IMR-90 (cell line): ENCODE measurements around the gene SYP. TPM values are rescaled to one million over a fixed set of nuclear protein-coding genes. Genes with fewer than 3 reads are reported as not detected.

ENCODE experiments used
- ATAC-seq: fragments of 200-7000 bp; cut with Tn5 transposase; 2 replicates; pipeline ENCODE4 v1.9.1; 2020; ENCODE audit warnings: low read depth, mild to moderate bottlenecking, moderate library complexity
- BruUV-seq: library from RNA; stranded (reverse); fragments of 400-500 nt; replicated peaks from 2 replicates; lab custom pipeline; 2021; lab: Mats Ljungman, UMichigan
- CTCF ChIA-PET: fragments of 300-600 bp; formaldehyde crosslinking; extraction: SDS; loops from one replicate; lab custom pipeline; 2021; ENCODE audit warnings: antibody characterized with exemption; lab: Yijun Ruan, JAX
- POLR2A ChIA-PET: fragments of 300-600 bp; sonication (Branson Sonifier 250); formaldehyde crosslinking; loops from one replicate; lab custom pipeline; 2022; ENCODE audit warnings: antibody characterized with exemption; ENCODE audit not compliant: unreplicated experiment; lab: Charles Lee
- DNase-seq: peaks from one replicate; pipeline ENCODE4 v3.0.0; 2013
- H2AFZ ChIP-seq: replicated peaks from 2 replicates; pipeline ENCODE3; 2013; ENCODE audit warnings: low read length, mild to moderate bottlenecking; ENCODE audit not compliant: poor library complexity
- H2AK5ac ChIP-seq: 2 replicates; pipeline ENCODE4 v1.6.1; 2013; ENCODE audit warnings: low read depth, low read length, inconsistent platforms
- H2AK9ac ChIP-seq: replicated peaks from 2 replicates; pipeline ENCODE3; 2013; ENCODE audit warnings: mild to moderate bottlenecking, low read depth, low read length, moderate library complexity; ENCODE audit not compliant: poor library complexity
- H2BK120ac ChIP-seq: 2 replicates; pipeline ENCODE4 v1.6.1; 2013; ENCODE audit warnings: low read depth, low read length, inconsistent platforms
- H2BK15ac ChIP-seq: 3 replicates; pipeline ENCODE4 v1.6.1; 2013; ENCODE audit warnings: low read depth, low read length, inconsistent platforms
- H2BK20ac ChIP-seq: 2 replicates; pipeline ENCODE4 v1.6.1; 2013; ENCODE audit warnings: low read depth, mild to moderate bottlenecking, inconsistent platforms, low read length, moderate library complexity
- H2BK5ac ChIP-seq: 2 replicates; pipeline ENCODE4 v1.6.1; 2013; ENCODE audit warnings: mild to moderate bottlenecking, low read depth, low read length, inconsistent platforms; ENCODE audit not compliant: poor library complexity, severe bottlenecking
- H3K14ac ChIP-seq: replicated peaks from 2 replicates; pipeline ENCODE4 v1.6.1; 2013; ENCODE audit warnings: low read depth, low read length, inconsistent platforms
- H3K18ac ChIP-seq: 2 replicates; pipeline ENCODE4 v1.6.1; 2013; ENCODE audit warnings: low read depth, low read length, control low read depth
- H3K23ac ChIP-seq: 2 replicates; pipeline ENCODE4 v1.6.1; 2013; ENCODE audit warnings: low read depth, low read length, inconsistent platforms
- H3K27ac ChIP-seq: 2 replicates; pipeline ENCODE4 v1.5.1; 2013; ENCODE audit warnings: mild to moderate bottlenecking, control low read depth, low read length; ENCODE audit not compliant: insufficient read depth
- H3K27me3 ChIP-seq: 2 replicates; pipeline ENCODE4 v1.6.1; 2013; ENCODE audit warnings: low read length; ENCODE audit not compliant: control insufficient read depth, insufficient read depth
- H3K36me3 ChIP-seq: 2 replicates; pipeline ENCODE4 v1.6.1; 2013; ENCODE audit warnings: low read length, mixed read lengths; ENCODE audit not compliant: control insufficient read depth, insufficient read depth
- H3K4ac ChIP-seq: 2 replicates; pipeline ENCODE4 v1.6.1; 2013; ENCODE audit warnings: low read depth, low read length, inconsistent platforms
- H3K4me1 ChIP-seq: 2 replicates; pipeline ENCODE4 v1.6.1; 2013; ENCODE audit warnings: low read length, mixed read lengths; ENCODE audit not compliant: control insufficient read depth, insufficient read depth
- H3K4me2 ChIP-seq: 2 replicates; pipeline ENCODE4 v1.6.1; 2013; ENCODE audit warnings: low read depth, mild to moderate bottlenecking, control low read depth, low read length, moderate library complexity
- H3K4me3 ChIP-seq: 2 replicates; pipeline ENCODE4 v1.5.1; 2013; ENCODE audit warnings: low read depth, mild to moderate bottlenecking, control low read depth, low read length, moderate library complexity; ENCODE audit not compliant: insufficient read depth
- H3K56ac ChIP-seq: 2 replicates; pipeline ENCODE4 v1.6.1; 2013; ENCODE audit warnings: low read length, inconsistent platforms; ENCODE audit not compliant: insufficient read depth; ENCODE audit errors: extremely low read depth
- H3K79me1 ChIP-seq, 2 experiments: 2 replicates each; pipeline ENCODE4 v1.6.1; 2013; ENCODE audit warnings: low read length in 2 of 2, inconsistent platforms in 1 of 2, low read depth in 1 of 2
- H3K9ac ChIP-seq: 2 replicates; pipeline ENCODE4 v1.6.1; 2013; ENCODE audit warnings: low read depth, low read length, control low read depth
- H3K9me1 ChIP-seq: 2 replicates; pipeline ENCODE4 v1.6.1; 2013; ENCODE audit warnings: low read length, inconsistent platforms; ENCODE audit not compliant: insufficient read depth
- H3K9me3 ChIP-seq: 2 replicates; pipeline ENCODE4 v1.6.1; 2013; ENCODE audit warnings: low read length; ENCODE audit not compliant: control insufficient read depth, insufficient read depth
- H4K20me1 ChIP-seq: 2 replicates; pipeline ENCODE4 v1.6.1; 2013; ENCODE audit warnings: low read length, inconsistent platforms; ENCODE audit not compliant: insufficient read depth
- H4K5ac ChIP-seq: 2 replicates; pipeline ENCODE4 v1.6.1; 2013; ENCODE audit warnings: mild to moderate bottlenecking, low read depth, low read length, control low read depth
- H4K8ac ChIP-seq, 2 experiments: 2 replicates each; pipeline ENCODE4 v1.6.1; 2013; ENCODE audit warnings: low read depth in 2 of 2, low read length in 2 of 2, control low read depth in 1 of 2, inconsistent platforms in 1 of 2
- H4K91ac ChIP-seq: 2 replicates; pipeline ENCODE4 v1.6.1; 2013; ENCODE audit warnings: low read depth, low read length, inconsistent platforms; ENCODE audit not compliant: insufficient read depth
- BHLHE40 ChIP-seq: fragments of 150-350 bp; IDR thresholded peaks from 2 replicates; pipeline ENCODE4 v1.6.1; 2016; ENCODE audit warnings: mild to moderate bottlenecking, low read depth, low read length
- CEBPB ChIP-seq: IDR thresholded peaks from 2 replicates; pipeline ENCODE4 v1.6.1; 2012; ENCODE audit warnings: low read depth, low read length, improper control_type of control experiment
- FOS ChIP-seq: fragments of 150-350 bp; IDR thresholded peaks from 2 replicates; pipeline ENCODE4 v1.6.1; 2016; ENCODE audit warnings: low read depth, low read length
- MAZ ChIP-seq: IDR thresholded peaks from 2 replicates; pipeline ENCODE4 v1.6.1; 2012; ENCODE audit warnings: low read depth, mild to moderate bottlenecking, low read length, improper control_type of control experiment, moderate library complexity, borderline replicate concordance
- RAD21 ChIP-seq: IDR thresholded peaks from 2 replicates; pipeline ENCODE4 v1.6.1; 2012; ENCODE audit warnings: low read length, improper control_type of control experiment
- RCOR1 ChIP-seq: IDR thresholded peaks from 2 replicates; pipeline ENCODE4 v1.6.1; 2012; ENCODE audit warnings: mild to moderate bottlenecking, low read length, improper control_type of control experiment; ENCODE audit not compliant: insufficient replicate concordance
- SMC3 ChIP-seq: fragments of 150-350 bp; IDR thresholded peaks from 2 replicates; pipeline ENCODE4 v1.6.1; 2016; ENCODE audit warnings: low read depth, mild to moderate bottlenecking, antibody characterized with exemption, low read length, moderate library complexity
- USF2 ChIP-seq: fragments of 150-350 bp; IDR thresholded peaks from 2 replicates; pipeline ENCODE4 v1.6.1; 2017; ENCODE audit warnings: mild to moderate bottlenecking, antibody characterized with exemption, low read length, low read depth
- WGBS, 2 experiments: methylation state at CpG; one replicate each; pipeline versions ENCODE4 v1.1.5 to v1.1.7; 2013; ENCODE audit warnings: missing lambda C conversion rate in 2 of 2; ENCODE audit not compliant: insufficient read length in 1 of 2; ENCODE audit errors: extremely low coverage in 2 of 2; 5-methylcytosine and 5-hydroxymethylcytosine counted together
- dilution Hi-C: fragments of 300-500 bp; cut with HindIII; formaldehyde crosslinking; loops from one replicate; pipeline ENCODE4 v1.14.3; 2018; ENCODE audit warnings: low sequenced_read_pairs; ENCODE audit not compliant: unreplicated experiment
- in situ Hi-C: fragments of 300-500 bp; cut with MboI; formaldehyde crosslinking; loops from 3 replicates; pipeline ENCODE4 v1.14.3; 2019; ENCODE audit warnings: low sequenced_read_pairs, inconsistent platforms, mixed read lengths
- intact Hi-C: fragments of 100-400 bp; cut with micrococcal nuclease; formaldehyde crosslinking; loops from 2 replicates; pipeline ENCODE4 v1.10.0; 2022
- polyA plus RNA-seq, 3 experiments: library from polyadenylated mRNA; depleted of rRNA; stranded (reverse); fragments of >200 nt; gene quantifications; 2 replicates each; pipeline ENCODE4 v1.2.3, GENCODE V29; 2012; ENCODE audit warnings: low replicate concordance in 1 of 3
- total RNA-seq: library from RNA; depleted of rRNA; stranded (reverse); fragments of >200 nt; gene quantifications from 2 replicates; pipeline ENCODE4 v1.2.3, GENCODE V29; 2012
- TF ChIP-seq, protein P1 (sequence below): conservative IDR thresholded peaks from 2 replicates; pipeline ENCODE4 v1.5.1; 2012; ENCODE audit warnings: mild to moderate bottlenecking, low read depth, low read length, improper control_type of control experiment

Gene SYP
- total and polyA plus RNA-seq, 2 of the 4 experiments (the other 2 are of a cell fraction): under 0.01 to 0.05 TPM

- peaks cover 5 to 22% of the 10 kb centered on the region in 2 experiments; a peak in 2 of 4 replicates for H3K79me1 ChIP-seq
- peak within 1 kb of the TSS; percentile 19 for H3K9ac ChIP-seq
- intact Hi-C loops: no loop called here
- peak within 1 kb of the TSS; percentile 14 for H2BK5ac ChIP-seq
- peak within 1 kb of the TSS; percentile 74 for H4K5ac ChIP-seq
- peak within 1 kb of the TSS; percentile 71 for H3K4me3 ChIP-seq
- no peak within 1 kb of the TSS; the same call in 2 of the 3 replicates for H2BK15ac ChIP-seq
- no TSS peak for BruUV-seq
- H2AK5ac ChIP-seq: peak within 1 kb of the TSS; percentile 4
- H2AK9ac ChIP-seq: peak within 1 kb of the TSS; percentile 92
- H3K56ac ChIP-seq: no peak within 1 kb of the TSS; the same call in 1 of the 2 replicates
- H2BK20ac ChIP-seq: no peak within 1 kb of the TSS
- H4K8ac ChIP-seq: peak within 1 kb of the TSS; percentile 85 to 93; a peak in 3 of 4 replicates
- in situ Hi-C loops: no loop called here
- POLR2A ChIA-PET: no interaction called here
- H4K20me1 ChIP-seq: no peaks in the 10 kb centered on the region
- H3K27ac ChIP-seq: peak within 1 kb of the TSS; percentile 34; the same call in 1 of the 2 replicates
- CTCF ChIA-PET: no interaction called here
- TF ChIP-seq BHLHE40 (0 out of 2 replicates have a peak, but pooled peaks have one; percentile 38), SMC3 (no peak), MAZ (peak; percentile 26; the same call in 1 of the 2 replicates), USF2 (peak; percentile 54), CEBPB (no peak), RCOR1 (no peak), FOS (no peak), RAD21 (no peak)
- TF ChIP-seq, protein P1, sequence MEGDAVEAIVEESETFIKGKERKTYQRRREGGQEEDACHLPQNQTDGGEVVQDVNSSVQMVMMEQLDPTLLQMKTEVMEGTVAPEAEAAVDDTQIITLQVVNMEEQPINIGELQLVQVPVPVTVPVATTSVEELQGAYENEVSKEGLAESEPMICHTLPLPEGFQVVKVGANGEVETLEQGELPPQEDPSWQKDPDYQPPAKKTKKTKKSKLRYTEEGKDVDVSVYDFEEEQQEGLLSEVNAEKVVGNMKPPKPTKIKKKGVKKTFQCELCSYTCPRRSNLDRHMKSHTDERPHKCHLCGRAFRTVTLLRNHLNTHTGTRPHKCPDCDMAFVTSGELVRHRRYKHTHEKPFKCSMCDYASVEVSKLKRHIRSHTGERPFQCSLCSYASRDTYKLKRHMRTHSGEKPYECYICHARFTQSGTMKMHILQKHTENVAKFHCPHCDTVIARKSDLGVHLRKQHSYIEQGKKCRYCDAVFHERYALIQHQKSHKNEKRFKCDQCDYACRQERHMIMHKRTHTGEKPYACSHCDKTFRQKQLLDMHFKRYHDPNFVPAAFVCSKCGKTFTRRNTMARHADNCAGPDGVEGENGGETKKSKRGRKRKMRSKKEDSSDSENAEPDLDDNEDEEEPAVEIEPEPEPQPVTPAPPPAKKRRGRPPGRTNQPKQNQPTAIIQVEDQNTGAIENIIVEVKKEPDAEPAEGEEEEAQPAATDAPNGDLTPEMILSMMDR: peak; percentile 33
- H3K9me3 ChIP-seq: no peaks in the 10 kb centered on the region
- H3K4me2 ChIP-seq: peak within 1 kb of the TSS; percentile 72
- no peaks in the 10 kb centered on the region for H3K27me3 ChIP-seq
- H4K91ac ChIP-seq: peak within 1 kb of the TSS; percentile 5; the same call in 1 of the 2 replicates
- H3K9me1 ChIP-seq: peaks cover 3% of the 10 kb centered on the region; the same call in 1 of the 2 replicates
- 0 out of 2 replicates have a peak within 1 kb of the TSS, but pooled peaks have one; percentile 20 for H3K18ac ChIP-seq
- WGBS, 2 experiments: 45% methylated on average over 28 of the region's 62 CpGs; no CpG with 5 or more reads in 1 of the 2 experiments
- DNase-seq: peak; percentile 29
- peaks cover 2% of the 10 kb centered on the region; the same call in 1 of the 2 replicates for H3K36me3 ChIP-seq
- peak; percentile 19 for ATAC-seq
- no peak within 1 kb of the TSS; the same call in 1 of the 2 replicates for H2BK120ac ChIP-seq
- no peak within 1 kb of the TSS for H3K23ac ChIP-seq
- H2AFZ ChIP-seq: peak within 1 kb of the TSS; percentile 89
- dilution Hi-C loops: no loop called here
- H3K4me1 ChIP-seq: peaks cover 3% of the 10 kb centered on the region
- H3K14ac ChIP-seq: no peak within 1 kb of the TSS; the same call in 1 of the 2 replicates
- peak within 1 kb of the TSS; percentile 79 for H3K4ac ChIP-seq
Measured at GRCh38 chrX:49186125-49187027, 13.6 kb downstream of the SYP start, which contains the start of gene PRICKLE3. PRICKLE3 (minus strand) TSS chrX:49186373; CDS start chrX:49186297, 76 bp downstream.
